ENCODE measurements around the gene EPYC.

Gene EPYC

GRCh38 chr12:90954428-90954827 is 50.3 kb downstream of the EPYC start:
- DNase-seq: no peak

GRCh38 chr12:90953956-90954421 is 50.8 kb downstream of the EPYC start:
- no peak for DNase-seq

DNA sequence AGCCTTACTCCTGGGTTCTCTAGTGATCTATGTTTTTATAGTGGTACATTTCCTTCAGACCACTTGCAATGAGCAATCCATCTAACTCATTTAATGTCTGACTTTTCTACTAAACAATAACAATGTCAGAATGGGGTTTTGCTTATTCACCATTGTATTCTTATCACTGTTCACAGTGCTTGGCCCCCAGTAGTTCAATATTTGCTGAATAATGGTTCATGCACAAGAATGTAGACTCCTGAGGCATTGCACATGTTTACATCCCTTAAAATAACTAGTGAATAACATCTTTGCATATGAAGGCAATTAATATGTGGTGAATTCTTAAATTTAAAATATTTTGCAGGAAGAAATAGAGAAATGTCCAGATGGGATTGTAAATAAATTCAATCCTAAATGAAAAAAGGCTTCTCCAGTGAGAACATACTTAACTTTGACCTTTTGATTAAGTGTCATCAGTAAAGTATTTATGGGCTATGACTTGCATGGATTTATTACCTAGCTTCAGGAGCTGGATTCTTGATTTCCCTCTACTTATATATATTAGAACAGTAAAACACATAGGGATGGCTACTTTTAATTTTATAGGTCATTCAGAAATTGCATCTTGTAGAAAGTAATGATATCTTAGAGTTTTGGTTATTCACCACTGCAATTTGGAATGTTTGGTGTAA is 53.2 kb downstream of the EPYC start:
- no peak for DNase-seq

DNA sequence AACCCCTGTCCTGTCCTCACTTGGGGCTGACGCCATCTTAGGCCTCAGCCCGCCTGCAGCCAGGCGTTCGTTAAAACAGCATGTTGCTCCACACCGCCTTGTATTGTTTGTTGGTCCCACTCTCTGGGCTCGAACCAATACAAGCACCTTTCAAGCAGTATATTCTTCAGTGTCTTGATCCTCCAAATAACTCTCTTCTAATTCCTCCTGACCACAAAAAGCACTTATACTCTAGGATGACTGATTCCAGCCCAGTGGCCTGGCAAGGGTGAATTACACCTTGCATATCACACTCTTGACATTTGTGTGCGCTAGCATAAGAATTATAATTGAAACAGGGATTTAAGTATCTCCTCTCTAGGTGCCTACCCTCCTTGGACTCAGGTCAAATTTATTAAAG is 56.9 kb downstream of the EPYC start:
- no peak for DNase-seq

DNA sequence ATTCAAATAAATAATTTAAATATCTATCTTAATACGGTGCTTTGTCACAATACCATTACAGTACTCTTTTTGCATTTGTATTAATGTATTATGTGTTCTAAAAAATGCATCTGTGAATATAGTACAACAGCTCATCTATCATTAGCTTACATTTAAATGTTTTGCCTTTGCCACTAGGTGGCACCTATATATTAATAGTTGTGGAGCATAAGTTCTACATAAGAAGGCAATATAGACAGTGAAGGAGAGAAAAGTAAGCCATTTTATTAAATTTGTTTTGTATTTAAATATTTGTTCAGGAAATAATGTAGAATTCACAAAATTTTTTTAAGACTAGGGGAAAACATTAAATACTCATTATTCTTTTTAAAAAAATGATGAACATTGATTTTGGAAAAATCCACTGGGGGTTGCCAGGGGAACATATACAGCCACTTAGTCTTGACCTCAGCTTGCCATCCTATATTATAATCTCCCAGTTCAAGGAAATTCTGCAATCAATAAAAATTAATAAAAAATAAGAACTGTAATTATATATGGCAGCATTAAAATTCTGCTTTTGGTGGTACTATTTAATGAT is 59.6 kb downstream of the EPYC start:
- DNase-seq: peak; percentile 16

DNA sequence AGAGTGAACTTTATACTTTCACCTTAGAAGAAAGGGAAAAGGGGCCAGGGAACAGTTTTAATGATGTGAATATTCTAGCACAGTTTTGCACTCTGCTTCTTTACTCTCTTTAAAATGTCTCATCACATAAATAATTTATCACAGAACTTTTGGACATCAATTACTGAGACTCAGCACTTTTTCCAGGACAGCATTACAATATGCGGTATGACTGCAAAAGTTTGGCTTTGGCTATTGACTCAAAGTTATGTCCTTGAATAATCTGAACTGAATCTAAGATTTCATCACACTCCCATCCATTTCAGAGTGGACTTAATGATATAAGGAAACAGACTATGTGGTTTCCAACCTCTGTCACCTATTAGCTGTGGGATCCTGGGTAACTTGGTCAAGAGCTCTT is 61.5 kb downstream of the EPYC start:
- no peak for DNase-seq

DNA sequence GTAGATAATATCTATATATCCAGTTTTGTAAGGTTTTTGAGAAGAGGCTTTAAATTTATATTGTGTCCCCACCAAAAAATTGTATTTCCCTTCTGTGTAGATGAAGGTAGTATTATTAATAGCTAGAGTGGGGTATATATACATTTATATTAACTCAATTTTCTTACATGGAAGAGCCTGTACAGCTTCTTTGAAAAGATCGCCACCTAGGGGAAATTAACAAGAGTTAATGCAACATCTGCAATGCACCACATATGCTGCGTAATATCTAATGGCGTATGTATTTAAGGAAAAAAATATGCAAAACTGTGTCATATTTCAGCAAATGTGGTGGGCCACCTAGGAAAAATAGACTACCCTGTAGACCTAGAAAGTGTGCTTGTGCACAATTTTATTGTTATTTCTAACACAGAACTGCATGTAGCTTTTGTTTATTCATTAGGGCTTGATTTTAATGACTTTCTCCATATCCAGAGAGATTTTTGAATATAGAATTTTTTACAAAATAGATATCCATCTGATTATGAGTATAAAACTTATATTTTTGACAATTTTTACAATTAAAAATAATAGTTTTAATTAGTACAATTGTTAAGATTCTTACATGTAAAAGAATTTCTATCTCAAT is 63.8 kb downstream of the EPYC start:
- peak; percentile 23 for DNase-seq

DNA sequence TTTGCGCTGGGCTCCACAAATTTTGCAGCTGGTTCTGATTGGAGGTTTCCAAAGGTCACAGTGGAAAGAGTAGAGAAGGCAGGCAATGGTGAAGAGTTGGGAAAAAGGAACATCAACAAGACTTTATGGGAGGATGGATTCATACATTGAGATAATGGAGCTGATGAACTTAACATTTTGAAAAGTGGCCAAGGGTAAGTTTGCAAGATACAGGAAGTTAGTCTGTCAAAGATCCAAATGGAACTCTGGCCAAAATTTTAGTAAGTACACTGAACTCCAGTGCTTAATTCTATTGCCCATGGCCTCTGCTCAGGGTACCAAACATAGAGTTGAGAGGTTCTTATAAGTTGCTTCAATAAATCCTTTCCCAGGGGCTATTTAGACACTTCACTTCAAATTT is 65.4 kb downstream of the EPYC start:
- DNase-seq: no peak

- no peak for DNase-seq
These were observed 66.3 kb downstream of the EPYC start for GRCh38 chr12:90938451-90938850.

DNA sequence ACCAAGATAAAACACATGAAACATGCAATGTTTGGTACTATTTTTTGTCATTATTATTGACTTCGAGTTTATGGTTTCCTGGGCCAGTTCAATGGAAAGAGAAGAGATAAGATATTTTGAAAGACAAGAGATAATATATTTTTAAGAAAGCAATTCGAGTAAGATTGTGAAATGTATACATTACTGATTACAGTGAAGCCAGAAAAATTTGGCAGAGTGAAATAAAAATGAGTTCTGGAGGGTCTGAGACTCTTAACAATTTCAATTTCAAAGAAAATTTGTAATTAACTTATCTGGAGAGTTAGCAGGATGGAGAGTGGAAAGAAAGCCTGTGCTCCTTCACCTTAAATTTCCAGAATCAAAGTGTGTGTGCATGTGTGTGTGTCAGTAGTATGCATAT is 67.1 kb downstream of the EPYC start:
- no peak for DNase-seq

DNA sequence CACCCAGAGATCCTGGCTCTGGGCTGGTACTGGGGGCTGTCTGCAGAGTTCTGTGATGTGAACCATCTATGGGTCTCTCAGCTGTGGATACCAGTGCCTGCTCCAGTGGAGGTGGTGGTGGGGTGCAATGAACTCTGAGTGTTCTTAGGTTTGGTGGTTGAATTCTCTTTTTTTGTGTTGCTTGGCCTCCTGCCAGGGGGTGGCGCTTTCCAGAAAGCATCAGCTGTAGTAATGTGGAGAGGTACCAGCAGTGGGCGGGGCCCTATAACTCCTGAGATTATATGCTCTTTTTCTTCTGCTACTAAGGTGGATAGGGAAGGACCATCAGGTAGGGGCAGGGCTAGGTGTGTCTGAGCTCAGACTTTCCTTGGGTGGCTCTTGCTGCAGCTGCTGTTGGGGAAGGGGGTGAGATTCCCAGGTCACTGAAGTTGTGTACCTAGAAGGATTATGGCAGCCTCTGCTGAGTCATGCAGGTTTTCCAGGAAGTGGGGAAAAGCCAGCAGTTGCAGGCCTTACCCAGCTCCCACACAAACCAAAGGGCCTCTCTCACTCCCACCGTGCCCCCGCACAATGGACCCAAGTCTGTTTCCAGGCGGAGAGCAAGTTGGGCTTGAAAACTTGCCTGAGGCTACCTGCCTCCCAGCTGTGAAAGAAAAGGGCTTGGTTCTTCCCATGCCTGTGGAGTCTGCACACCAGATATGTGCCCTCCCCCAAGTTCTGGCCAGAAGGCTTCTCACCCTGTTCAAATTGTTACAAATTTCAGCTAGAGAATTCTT is 68.4 kb downstream of the EPYC start:
- no peak for DNase-seq

DNA sequence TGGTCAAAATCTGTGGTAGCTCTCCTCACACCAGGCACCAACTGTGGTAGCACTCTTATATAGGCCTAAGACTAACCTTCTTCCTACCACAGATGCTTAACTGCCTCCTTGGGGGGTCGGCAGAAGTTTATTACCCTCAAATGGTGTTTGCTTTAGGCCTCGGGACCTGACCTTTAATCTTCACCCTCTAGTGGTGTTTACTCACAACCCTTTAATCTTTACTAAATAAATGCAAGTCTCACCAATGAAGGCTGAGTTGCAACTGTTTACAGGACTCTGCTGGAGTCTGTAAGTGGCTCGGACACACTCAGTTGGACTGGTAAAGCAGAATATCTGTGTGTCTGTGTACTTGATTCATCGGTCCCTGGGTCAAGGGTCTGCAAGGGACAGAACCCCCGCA is 79.2 kb downstream of the EPYC start:
- no peak for DNase-seq

GRCh38 chr12:90924406-90924805 is 80.4 kb downstream of the EPYC start:
- DNase-seq: no peak

DNA sequence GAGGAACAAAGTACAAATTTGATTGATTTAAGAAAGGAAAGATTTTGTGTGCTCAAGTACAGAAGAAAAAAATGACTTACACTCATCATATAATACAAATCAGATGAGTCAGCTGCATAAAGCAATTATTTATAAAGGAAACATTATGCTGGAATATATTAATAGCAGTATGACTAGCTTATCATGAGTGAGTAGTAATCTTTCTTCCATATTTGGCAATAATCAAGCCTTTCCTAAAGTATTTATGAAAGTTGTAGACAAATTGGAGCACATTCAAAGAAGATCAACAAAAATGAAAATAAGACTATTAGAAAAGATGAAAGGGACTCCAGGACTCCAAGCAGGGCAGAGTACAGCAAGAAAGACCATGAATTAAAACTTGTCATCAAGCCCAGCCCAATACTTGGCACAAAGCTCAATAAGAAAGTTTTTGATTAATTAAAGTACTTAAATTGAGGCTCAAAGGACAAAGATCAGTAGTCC is 82.6 kb downstream of the EPYC start:
- no peak for DNase-seq

DNA sequence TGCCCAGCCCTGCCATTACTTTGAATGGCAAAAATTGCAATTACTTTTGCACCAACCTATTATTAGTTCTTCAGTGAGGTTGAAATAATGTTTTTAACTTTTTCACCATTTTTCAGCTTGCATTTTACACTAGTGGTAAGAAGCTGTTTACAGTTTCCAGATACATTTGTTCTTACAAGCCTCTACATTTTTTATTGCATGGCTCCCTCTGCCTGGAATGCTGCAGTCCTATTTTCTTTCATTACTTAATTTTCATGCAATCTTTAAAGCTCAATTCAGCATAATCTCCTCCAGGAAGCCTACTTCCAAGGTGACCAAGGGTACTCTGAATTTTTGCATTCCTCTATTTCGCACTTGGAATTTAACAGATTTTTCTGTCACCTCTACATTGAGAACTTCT is 83.2 kb downstream of the EPYC start:
- no peak for DNase-seq

- DNase-seq: no peak
These were observed 84.5 kb downstream of the EPYC start for GRCh38 chr12:90920222-90920621.

DNA sequence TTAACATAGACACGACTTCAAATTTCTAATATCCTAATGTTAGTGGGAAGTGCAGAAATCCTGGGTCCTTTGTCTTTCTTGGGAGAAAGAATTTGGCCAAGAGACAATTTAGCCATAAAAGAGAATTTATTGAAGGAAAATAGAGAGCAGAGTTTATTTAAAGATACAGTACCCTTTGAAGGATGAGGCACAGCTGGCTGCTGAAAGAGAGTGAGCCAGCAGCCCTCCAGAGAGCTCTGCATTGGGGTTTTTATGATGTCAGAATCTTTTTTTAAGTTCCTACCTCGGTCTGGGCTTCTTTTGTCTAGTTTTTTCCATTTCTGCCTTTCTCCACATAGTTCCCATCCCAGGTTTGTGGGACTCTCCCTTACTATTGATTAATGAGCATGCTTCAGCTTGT is 87.3 kb downstream of the EPYC start:
- DNase-seq: no peak

DNA sequence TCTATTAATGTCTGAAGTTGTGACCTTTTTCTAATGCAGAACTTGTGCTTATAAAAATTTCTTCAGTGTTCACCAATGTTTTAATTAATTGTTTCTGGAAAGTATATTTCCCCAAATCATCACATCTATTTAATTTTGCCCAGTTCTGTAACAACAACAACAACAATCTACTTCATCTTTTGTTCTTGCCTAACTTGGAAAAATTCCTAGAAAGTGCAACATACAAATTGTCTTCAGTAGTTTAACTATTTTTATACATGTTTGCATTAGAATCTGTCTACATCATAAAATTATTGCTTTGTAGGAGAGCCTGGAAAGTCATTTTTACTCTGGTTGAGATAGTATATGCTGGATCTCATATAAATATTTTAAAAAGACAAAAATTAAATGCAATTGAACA is 88.3 kb downstream of the EPYC start:
- no peak for DNase-seq

DNA sequence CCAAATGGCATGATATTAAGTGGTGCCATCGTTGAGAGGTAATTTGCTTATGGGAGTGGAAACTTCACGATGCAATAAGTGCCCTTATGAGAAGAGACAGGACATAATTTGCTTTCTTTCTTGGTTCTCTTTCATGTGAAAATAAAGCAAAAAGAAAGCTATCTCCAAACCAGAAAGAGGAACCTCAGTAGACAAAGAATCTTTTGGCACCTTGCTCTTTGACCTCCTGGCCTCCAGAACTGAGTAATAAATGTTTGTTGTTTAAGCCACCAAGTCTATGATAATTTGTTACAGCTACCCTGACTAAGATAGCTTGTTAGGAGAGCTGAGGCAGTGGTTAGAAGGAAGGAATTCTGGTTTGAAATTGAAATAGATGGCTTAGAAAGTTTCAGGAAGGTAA is 89.4 kb downstream of the EPYC start:
- no peak for DNase-seq
